ENCODE measurements around the gene EEA1. TPM values are rescaled to one million over a fixed set of nuclear protein-coding genes. Genes with fewer than 3 reads are reported as not detected.

The EEA1 gene
- total and polyA plus RNA-seq, 2 experiments from 2014 or later = 19.1 to 20.7 TPM

GRCh38 chr12:92899386-92900001, 29.6 kb downstream of the EEA1 start:
- Histone ChIP-seq H3K4me2 (no peak overlapping the region), H3K27ac (peak overlapping the region; percentile 82), H2AFZ (no peak overlapping the region), H3K27me3 (no peaks in the 10 kb centered on the region), H3K4me3 (no peak overlapping the region), H3K4me1 (ENCODE audit: insufficient read depth) (no peaks in the 10 kb centered on the region), H3K79me2 (peaks cover 83% of the 10 kb centered on the region), H3K9me3 (ENCODE audit: low read depth) (no peaks in the 10 kb centered on the region), H3K36me3 (replicated peaks; ENCODE audit: insufficient read depth, low read depth) (no peaks in the 10 kb centered on the region), H4K20me1 (ENCODE audit: insufficient read depth, poor library complexity, severe bottlenecking) (no peaks in the 10 kb centered on the region), H3K9me2 (replicated peaks; ENCODE audit: insufficient read depth) (no peaks in the 10 kb centered on the region)
- WGBS (ENCODE audit: low lambda C conversion rate, missing lambda C conversion rate) = 74% methylated on average over 3 of the region's 3 CpGs
- DNase-seq (ENCODE audit: low spot score) = peak; percentile 71
- TF ChIP-seq CTCF (IDR thresholded peaks at IDR 0.05; ENCODE audit: poor library complexity) (no peak), EZH2phosphoT487 (IDR thresholded peaks at IDR 0.05; ENCODE audit: low read depth, severe bottlenecking, unreplicated experiment) (no peak), EZH2 (IDR thresholded peaks at IDR 0.05; ENCODE audit: borderline replicate concordance) (no peak)

GRCh38 chr12:92898755-92899154, 30.3 kb downstream of the EEA1 start:
- H3K9me2 ChIP-seq (replicated peaks; ENCODE audit: insufficient read depth) = no peaks in the 10 kb centered on the region
- no peaks in the 10 kb centered on the region for H3K9me3 ChIP-seq (ENCODE audit: low read depth)
- peak overlapping the region; percentile 82 for H3K27ac ChIP-seq
- H3K36me3 ChIP-seq (replicated peaks; ENCODE audit: insufficient read depth, low read depth) = no peaks in the 10 kb centered on the region
- no peaks in the 10 kb centered on the region for H3K4me1 ChIP-seq (ENCODE audit: insufficient read depth)
- H3K4me2 ChIP-seq = no peak overlapping the region
- peaks cover 83% of the 10 kb centered on the region for H3K79me2 ChIP-seq
- TF ChIP-seq EZH2phosphoT487 (IDR thresholded peaks at IDR 0.05; ENCODE audit: low read depth, severe bottlenecking, unreplicated experiment) (no peak), EZH2 (IDR thresholded peaks at IDR 0.05; ENCODE audit: borderline replicate concordance) (no peak), CTCF (IDR thresholded peaks at IDR 0.05; ENCODE audit: poor library complexity) (no peak)
- no peaks in the 10 kb centered on the region for H3K27me3 ChIP-seq
- H4K20me1 ChIP-seq (ENCODE audit: insufficient read depth, poor library complexity, severe bottlenecking) = no peaks in the 10 kb centered on the region
- H3K4me3 ChIP-seq = no peak overlapping the region
- no peak overlapping the region for H2AFZ ChIP-seq
- no peak for DNase-seq (ENCODE audit: low spot score)

GRCh38 chr12:92897844-92898243, 31.3 kb downstream of the EEA1 start:
- no peak overlapping the region for H3K4me3 ChIP-seq
- H3K27ac ChIP-seq = no peak overlapping the region
- H3K4me1 ChIP-seq (ENCODE audit: insufficient read depth) = no peaks in the 10 kb centered on the region
- H3K9me3 ChIP-seq (ENCODE audit: low read depth) = no peaks in the 10 kb centered on the region
- DNase-seq (ENCODE audit: low spot score) = no peak
- 98% methylated on average over 5 of the region's 5 CpGs for WGBS (ENCODE audit: low lambda C conversion rate, missing lambda C conversion rate)
- H2AFZ ChIP-seq = no peak overlapping the region
- no peaks in the 10 kb centered on the region for H4K20me1 ChIP-seq (ENCODE audit: insufficient read depth, poor library complexity, severe bottlenecking)
- H3K9me2 ChIP-seq (replicated peaks; ENCODE audit: insufficient read depth) = no peaks in the 10 kb centered on the region
- H3K36me3 ChIP-seq (replicated peaks; ENCODE audit: insufficient read depth, low read depth) = no peaks in the 10 kb centered on the region
- TF ChIP-seq EZH2 (IDR thresholded peaks at IDR 0.05; ENCODE audit: borderline replicate concordance) (no peak), EZH2phosphoT487 (IDR thresholded peaks at IDR 0.05; ENCODE audit: low read depth, severe bottlenecking, unreplicated experiment) (no peak), CTCF (IDR thresholded peaks at IDR 0.05; ENCODE audit: poor library complexity) (no peak)
- H3K4me2 ChIP-seq = no peak overlapping the region
- no peaks in the 10 kb centered on the region for H3K27me3 ChIP-seq
- H3K79me2 ChIP-seq = peaks cover 83% of the 10 kb centered on the region

All from hepatocyte (in vitro differentiated cells).